ENCODE measurements around the gene PCA3. TPM values are rescaled to one million over a fixed set of nuclear protein-coding genes. Genes with fewer than 3 reads are reported as not detected.

PCA3 gene
- total RNA-seq, 4 donors from 2014 or later, result 0.27 TPM; not detected in 3

GRCh38 chr9:76785501-76785900 is 21.3 kb downstream of the PCA3 start:
- in situ Hi-C loops (cut with MboI; ENCODE audit: low pct_ligation_motif_present in 1 of 4, low pct_unique_long_range_greater_than_20kb in 1 of 4, low sequenced_read_pairs in 3 of 4), result no loop called here
- Histone ChIP-seq H3K27ac (no peak overlapping the region), H3K36me3 (no peaks in the 10 kb centered on the region), H3K27me3 (no peaks in the 10 kb centered on the region), H3K4me1 (peaks cover 4 to 9% (median 5%) of the 10 kb centered on the region in 4 donors), H3K9me3 (no peaks in the 10 kb centered on the region), H3K4me3 (no peak overlapping the region)
- WGBS, 2 donors (ENCODE audit: low coverage in 1 of 2), result 97 to 100% methylated on average over 1 of the region's 1 CpG
- no peak for DNase-seq
- TF ChIP-seq POLR2AphosphoS5 (IDR thresholded peaks at IDR 0.05), result no peak
- no peak for TF ChIP-seq EP300 (IDR thresholded peaks at IDR 0.05; ENCODE audit: low read depth)
- TF ChIP-seq CTCF (IDR thresholded peaks at IDR 0.05), result no peak
- no peak for TF ChIP-seq POLR2A (IDR thresholded peaks at IDR 0.05)
- intact Hi-C loops (cut with DNase I; ENCODE audit: low total_unique reads), result no loop called here

- intact Hi-C loops (cut with DNase I; ENCODE audit: low total_unique reads), result no loop called here
- Histone ChIP-seq H3K27me3 (no peaks in the 10 kb centered on the region), H3K27ac (no peak overlapping the region), H3K36me3 (no peaks in the 10 kb centered on the region), H3K4me1 (peaks cover 6 to 10% (median 8%) of the 10 kb centered on the region in 4 donors), H3K4me3 (no peak overlapping the region), H3K9me3 (no peaks in the 10 kb centered on the region)
- no peak for TF ChIP-seq POLR2AphosphoS5 (IDR thresholded peaks at IDR 0.05)
- no peak for TF ChIP-seq EP300 (IDR thresholded peaks at IDR 0.05; ENCODE audit: low read depth)
- TF ChIP-seq CTCF (IDR thresholded peaks at IDR 0.05), result no peak
- no peak for DNase-seq
- in situ Hi-C loops (cut with MboI; ENCODE audit: low pct_ligation_motif_present in 1 of 4, low pct_unique_long_range_greater_than_20kb in 1 of 4, low sequenced_read_pairs in 3 of 4), result no loop called here
- WGBS, 2 donors (ENCODE audit: low coverage in 1 of 2), result 84 to 87% methylated on average over 3 to 11 of the region's 11 CpGs
These were observed 23.4 kb downstream of the PCA3 start for GRCh38 chr9:76787677-76788076.

GRCh38 chr9:76789840-76790239 is 25.6 kb downstream of the PCA3 start:
- Histone ChIP-seq H3K4me3 (no peak overlapping the region), H3K27ac (no peak overlapping the region), H3K27me3 (no peaks in the 10 kb centered on the region), H3K4me1 (peaks cover 6 to 14% (median 8%) of the 10 kb centered on the region in 4 donors), H3K36me3 (no peaks in the 10 kb centered on the region), H3K9me3 (no peaks in the 10 kb centered on the region)
- TF ChIP-seq POLR2A (IDR thresholded peaks at IDR 0.05) (no peak), CTCF (IDR thresholded peaks at IDR 0.05) (no peak), EP300 (IDR thresholded peaks at IDR 0.05; ENCODE audit: low read depth) (no peak), POLR2AphosphoS5 (IDR thresholded peaks at IDR 0.05) (no peak)
- in situ Hi-C loops (cut with MboI; ENCODE audit: low pct_ligation_motif_present in 1 of 4, low pct_unique_long_range_greater_than_20kb in 1 of 4, low sequenced_read_pairs in 3 of 4), result no loop called here
- 58 to 90% methylated on average over 1 of the region's 1 CpG for whole genome bisulfite sequencing, 2 donors (ENCODE audit: low coverage in 1 of 2)
- DNase-seq, result no peak
- intact Hi-C loops (cut with DNase I; ENCODE audit: low total_unique reads), result no loop called here

- peaks cover 6 to 17% (median 11%) of the 10 kb centered on the region in 4 donors for H3K4me1 ChIP-seq
- DNase-seq, result no peak
- WGBS, 2 donors (ENCODE audit: low coverage in 1 of 2), result 83 to 86% methylated on average over 13 to 15 of the region's 15 CpGs
- H3K27me3 ChIP-seq, result no peaks in the 10 kb centered on the region
- no peaks in the 10 kb centered on the region for H3K9me3 ChIP-seq
- intact Hi-C loops (cut with DNase I; ENCODE audit: low total_unique reads) (no loop called here), in situ Hi-C loops (cut with MboI; ENCODE audit: low pct_ligation_motif_present in 1 of 4, low pct_unique_long_range_greater_than_20kb in 1 of 4, low sequenced_read_pairs in 3 of 4) (no loop called here)
- no peaks in the 10 kb centered on the region for H3K36me3 ChIP-seq
- no peak for TF ChIP-seq POLR2AphosphoS5 (IDR thresholded peaks at IDR 0.05)
- no peak for TF ChIP-seq CTCF (IDR thresholded peaks at IDR 0.05)
- TF ChIP-seq POLR2A (IDR thresholded peaks at IDR 0.05), result no peak
- TF ChIP-seq EP300 (IDR thresholded peaks at IDR 0.05; ENCODE audit: low read depth), result no peak
- no peak overlapping the region for H3K4me3 ChIP-seq
- H3K27ac ChIP-seq, result no peak overlapping the region
These were observed 29.7 kb downstream of the PCA3 start for GRCh38 chr9:76793784-76794431.

Measured in transverse colon (tissue), 4 donors.